Measurements from ENCODE around the gene SLC7A14.

SLC7A14 gene

GRCh38 chr3:170622369-170623159 is 36.7 kb upstream of the SLC7A14 start:
- H3K4me1 ChIP-seq (ENCODE audit: control extremely low read depth in 1 of 4, control insufficient read depth in 4 of 4, insufficient read depth in 4 of 4, low read length in 3 of 4): no peaks in the 10 kb centered on the region
- POLR2A ChIA-PET: interaction anchor here (0.7 kb wide), 1 partner anchor 80 kb away, joined by 3 read pairs; no protein-coding TSS in a partner anchor
- 46% methylated on average over 4 of the region's 5 CpGs for WGBS (ENCODE audit: insufficient coverage)
- CTCF ChIA-PET: no interaction called here
- peaks cover 0 to 3% (median 0%) of the 10 kb centered on the region in 5 experiments for H3K27me3 ChIP-seq (replicated peaks in 2 of 5; ENCODE audit: control insufficient read depth in 4 of 5, insufficient read depth in 5 of 5, low read length in 4 of 5)
- H3K36me3 ChIP-seq (ENCODE audit: control insufficient read depth in 4 of 4, insufficient read depth in 4 of 4, low read length in 3 of 4): no peaks in the 10 kb centered on the region
- H3K4me3 ChIP-seq (ENCODE audit: control insufficient read depth in 1 of 7, extremely low read depth in 1 of 7, insufficient read depth in 4 of 7, low read depth in 2 of 7, low read length in 6 of 7): no peak overlapping the region
- no peak for DNase-seq
- peaks cover 0 to 8% (median 0%) of the 10 kb centered on the region in 5 experiments for H3K9me3 ChIP-seq (ENCODE audit: control extremely low read depth in 1 of 5, control insufficient read depth in 4 of 5, insufficient read depth in 2 of 5, low read depth in 1 of 5, low read length in 4 of 5)
- H3K27ac ChIP-seq (ENCODE audit: insufficient read depth in 1 of 2, low read depth in 1 of 2, low read length in 2 of 2, poor library complexity in 1 of 2, severe bottlenecking in 2 of 2): no peak overlapping the region

GRCh38 chr3:170621256-170621655 is 35.4 kb upstream of the SLC7A14 start:
- Histone ChIP-seq H3K27ac (ENCODE audit: insufficient read depth in 1 of 2, low read depth in 1 of 2, low read length in 2 of 2, poor library complexity in 1 of 2, severe bottlenecking in 2 of 2) (no peak overlapping the region), H3K9me3 (ENCODE audit: control extremely low read depth in 1 of 5, control insufficient read depth in 4 of 5, insufficient read depth in 2 of 5, low read depth in 1 of 5, low read length in 4 of 5) (peaks cover 0 to 8% (median 0%) of the 10 kb centered on the region in 5 experiments), H3K4me1 (ENCODE audit: control extremely low read depth in 1 of 4, control insufficient read depth in 4 of 4, insufficient read depth in 4 of 4, low read length in 3 of 4) (no peaks in the 10 kb centered on the region), H3K4me3 (ENCODE audit: control insufficient read depth in 1 of 7, extremely low read depth in 1 of 7, insufficient read depth in 4 of 7, low read depth in 2 of 7, low read length in 6 of 7) (no peak overlapping the region), H3K27me3 (replicated peaks in 2 of 5; ENCODE audit: control insufficient read depth in 4 of 5, insufficient read depth in 5 of 5, low read length in 4 of 5) (peaks cover 0 to 2% (median 0%) of the 10 kb centered on the region in 5 experiments), H3K36me3 (ENCODE audit: control insufficient read depth in 4 of 4, insufficient read depth in 4 of 4, low read length in 3 of 4) (no peaks in the 10 kb centered on the region)
- WGBS (ENCODE audit: insufficient coverage): 83% methylated on average over 5 of the region's 5 CpGs
- no peak for DNase-seq
- ChIA-PET CTCF (no interaction called here), POLR2A (no interaction called here)

GRCh38 chr3:170614214-170614966 is 28.5 kb upstream of the SLC7A14 start:
- Histone ChIP-seq H3K27me3 (replicated peaks in 2 of 5; ENCODE audit: control insufficient read depth in 4 of 5, insufficient read depth in 5 of 5, low read length in 4 of 5) (no peaks in the 10 kb centered on the region), H3K4me3 (ENCODE audit: control insufficient read depth in 1 of 7, extremely low read depth in 1 of 7, insufficient read depth in 4 of 7, low read depth in 2 of 7, low read length in 6 of 7) (no peak overlapping the region), H3K27ac (ENCODE audit: insufficient read depth in 1 of 2, low read depth in 1 of 2, low read length in 2 of 2, poor library complexity in 1 of 2, severe bottlenecking in 2 of 2) (no peak overlapping the region), H3K9me3 (ENCODE audit: control extremely low read depth in 1 of 5, control insufficient read depth in 4 of 5, insufficient read depth in 2 of 5, low read depth in 1 of 5, low read length in 4 of 5) (no peaks in the 10 kb centered on the region), H3K4me1 (ENCODE audit: control extremely low read depth in 1 of 4, control insufficient read depth in 4 of 4, insufficient read depth in 4 of 4, low read length in 3 of 4) (no peaks in the 10 kb centered on the region), H3K36me3 (ENCODE audit: control insufficient read depth in 4 of 4, insufficient read depth in 4 of 4, low read length in 3 of 4) (no peaks in the 10 kb centered on the region)
- POLR2A ChIA-PET: no interaction called here
- no peak for DNase-seq
- CTCF ChIA-PET: no interaction called here
- WGBS (ENCODE audit: insufficient coverage): 85% methylated on average over 5 of the region's 5 CpGs

GRCh38 chr3:170611751-170612150 is 25.9 kb upstream of the SLC7A14 start:
- no peaks in the 10 kb centered on the region for H3K27me3 ChIP-seq (replicated peaks in 2 of 5; ENCODE audit: control insufficient read depth in 4 of 5, insufficient read depth in 5 of 5, low read length in 4 of 5)
- DNase-seq: no peak
- POLR2A ChIA-PET: no interaction called here
- no peaks in the 10 kb centered on the region for H3K36me3 ChIP-seq (ENCODE audit: control insufficient read depth in 4 of 4, insufficient read depth in 4 of 4, low read length in 3 of 4)
- H3K4me3 ChIP-seq (ENCODE audit: control insufficient read depth in 1 of 7, extremely low read depth in 1 of 7, insufficient read depth in 4 of 7, low read depth in 2 of 7, low read length in 6 of 7): no peak overlapping the region
- CTCF ChIA-PET: no interaction called here
- H3K9me3 ChIP-seq (ENCODE audit: control extremely low read depth in 1 of 5, control insufficient read depth in 4 of 5, insufficient read depth in 2 of 5, low read depth in 1 of 5, low read length in 4 of 5): no peaks in the 10 kb centered on the region
- H3K4me1 ChIP-seq (ENCODE audit: control extremely low read depth in 1 of 4, control insufficient read depth in 4 of 4, insufficient read depth in 4 of 4, low read length in 3 of 4): no peaks in the 10 kb centered on the region
- WGBS (ENCODE audit: insufficient coverage): 100% methylated on average over 1 of the region's 2 CpGs
- H3K27ac ChIP-seq (ENCODE audit: insufficient read depth in 1 of 2, low read depth in 1 of 2, low read length in 2 of 2, poor library complexity in 1 of 2, severe bottlenecking in 2 of 2): no peak overlapping the region

- WGBS (ENCODE audit: insufficient coverage): 100% methylated on average over 3 of the region's 8 CpGs
- CTCF ChIA-PET: interaction anchor here (0.6 kb wide), 1 partner anchor 161 kb away, joined by 4 read pairs; no protein-coding TSS in a partner anchor
- H3K36me3 ChIP-seq (ENCODE audit: control insufficient read depth in 4 of 4, insufficient read depth in 4 of 4, low read length in 3 of 4): no peaks in the 10 kb centered on the region
- H3K27me3 ChIP-seq (replicated peaks in 2 of 5; ENCODE audit: control insufficient read depth in 4 of 5, insufficient read depth in 5 of 5, low read length in 4 of 5): peaks cover 0 to 3% (median 0%) of the 10 kb centered on the region in 5 experiments
- H3K27ac ChIP-seq (ENCODE audit: insufficient read depth in 1 of 2, low read depth in 1 of 2, low read length in 2 of 2, poor library complexity in 1 of 2, severe bottlenecking in 2 of 2): no peak overlapping the region
- POLR2A ChIA-PET: no interaction called here
- H3K4me1 ChIP-seq (ENCODE audit: control extremely low read depth in 1 of 4, control insufficient read depth in 4 of 4, insufficient read depth in 4 of 4, low read length in 3 of 4): no peaks in the 10 kb centered on the region
- H3K4me3 ChIP-seq (ENCODE audit: control insufficient read depth in 1 of 7, extremely low read depth in 1 of 7, insufficient read depth in 4 of 7, low read depth in 2 of 7, low read length in 6 of 7): no peak overlapping the region
- no peaks in the 10 kb centered on the region for H3K9me3 ChIP-seq (ENCODE audit: control extremely low read depth in 1 of 5, control insufficient read depth in 4 of 5, insufficient read depth in 2 of 5, low read depth in 1 of 5, low read length in 4 of 5)
- no peak for DNase-seq
Measured at GRCh38 chr3:170610321-170610884, 24.5 kb upstream of the SLC7A14 start.

GRCh38 chr3:170608475-170608874 is 22.6 kb upstream of the SLC7A14 start:
- H3K4me1 ChIP-seq (ENCODE audit: control extremely low read depth in 1 of 4, control insufficient read depth in 4 of 4, insufficient read depth in 4 of 4, low read length in 3 of 4): no peaks in the 10 kb centered on the region
- WGBS (ENCODE audit: insufficient coverage): 100% methylated on average over 1 of the region's 1 CpG
- no peak overlapping the region for H3K27ac ChIP-seq (ENCODE audit: insufficient read depth in 1 of 2, low read depth in 1 of 2, low read length in 2 of 2, poor library complexity in 1 of 2, severe bottlenecking in 2 of 2)
- no peak for DNase-seq
- H3K4me3 ChIP-seq (ENCODE audit: control insufficient read depth in 1 of 7, extremely low read depth in 1 of 7, insufficient read depth in 4 of 7, low read depth in 2 of 7, low read length in 6 of 7): no peak overlapping the region
- CTCF ChIA-PET: no interaction called here
- POLR2A ChIA-PET: no interaction called here
- H3K27me3 ChIP-seq (replicated peaks in 2 of 5; ENCODE audit: control insufficient read depth in 4 of 5, insufficient read depth in 5 of 5, low read length in 4 of 5): peaks cover 0 to 3% (median 0%) of the 10 kb centered on the region in 5 experiments
- no peaks in the 10 kb centered on the region for H3K9me3 ChIP-seq (ENCODE audit: control extremely low read depth in 1 of 5, control insufficient read depth in 4 of 5, insufficient read depth in 2 of 5, low read depth in 1 of 5, low read length in 4 of 5)
- H3K36me3 ChIP-seq (ENCODE audit: control insufficient read depth in 4 of 4, insufficient read depth in 4 of 4, low read length in 3 of 4): no peaks in the 10 kb centered on the region

GRCh38 chr3:170606675-170607074 is 20.8 kb upstream of the SLC7A14 start:
- Histone ChIP-seq H3K9me3 (ENCODE audit: control extremely low read depth in 1 of 5, control insufficient read depth in 4 of 5, insufficient read depth in 2 of 5, low read depth in 1 of 5, low read length in 4 of 5) (no peaks in the 10 kb centered on the region), H3K4me1 (ENCODE audit: control extremely low read depth in 1 of 4, control insufficient read depth in 4 of 4, insufficient read depth in 4 of 4, low read length in 3 of 4) (no peaks in the 10 kb centered on the region), H3K27me3 (replicated peaks in 2 of 5; ENCODE audit: control insufficient read depth in 4 of 5, insufficient read depth in 5 of 5, low read length in 4 of 5) (peaks cover 0 to 3% (median 0%) of the 10 kb centered on the region in 5 experiments), H3K27ac (ENCODE audit: insufficient read depth in 1 of 2, low read depth in 1 of 2, low read length in 2 of 2, poor library complexity in 1 of 2, severe bottlenecking in 2 of 2) (no peak overlapping the region), H3K36me3 (ENCODE audit: control insufficient read depth in 4 of 4, insufficient read depth in 4 of 4, low read length in 3 of 4) (no peaks in the 10 kb centered on the region), H3K4me3 (ENCODE audit: control insufficient read depth in 1 of 7, extremely low read depth in 1 of 7, insufficient read depth in 4 of 7, low read depth in 2 of 7, low read length in 6 of 7) (no peak overlapping the region)
- POLR2A ChIA-PET: no interaction called here
- WGBS (ENCODE audit: insufficient coverage): 100% methylated on average over 1 of the region's 3 CpGs
- CTCF ChIA-PET: no interaction called here
- DNase-seq: no peak

Data from common myeloid progenitor, CD34-positive (primary cell).